K562 (cell line): ENCODE data around the gene GH2. TPM values are rescaled to one million over a fixed set of nuclear protein-coding genes. Genes with fewer than 3 reads are reported as not detected.
"Not testable (repeated sequence)": the region's sequence is repeated elsewhere in the genome, so short reads cannot be mapped to it uniquely, and the experiment has no call there.

Experiments
- ATAC-seq: fragments of 200-7000 bp; cut with Tn5 transposase; 3 replicates; pipeline ENCODE4 v1.9.1; 2020; ENCODE audit warnings: moderate library complexity
- BruUV-seq: library from RNA; stranded (reverse); fragments of 400-500 nt; replicated peaks from 2 replicates; lab custom pipeline; 2021; lab: Mats Ljungman, UMichigan
- CTCF ChIA-PET: fragments of 300-600 bp; formaldehyde crosslinking; extraction: SDS; loops from one replicate; lab custom pipeline; 2021; ENCODE audit warnings: low intra/inter-chr PET ratio; lab: Yijun Ruan, JAX
- POLR2A ChIA-PET: fragments of 300-600, 350-650 bp; sonication (Branson Sonifier 250); formaldehyde crosslinking; extraction: SDS; loops from one replicate; lab custom pipeline; 2021; ENCODE audit warnings: antibody characterized with exemption, inconsistent platforms; lab: Yijun Ruan, JAX
- DNase-seq, 4 experiments: peaks; one replicate each; pipeline versions ENCODE4 v3.0.0 to v3.0.0-alpha.2; 2011 to 2018; ENCODE audit warnings: low spot score in 3 of 4, mixed read lengths in 3 of 4; ENCODE audit errors: extremely low read depth in 1 of 4
- FAIRE-seq: peaks from 2 replicates; lab custom pipeline; 2011; peaks lifted over from hg19 to GRCh38; lab: Jason Lieb, UNC
- H2AFZ ChIP-seq: 2 replicates; pipeline ENCODE4 v1.6.0; 2011; ENCODE audit warnings: low read depth, low read length, control low read depth, inconsistent platforms
- H3K27ac ChIP-seq: fragments of 200-600 bp; 3 replicates; pipeline ENCODE4 v1.8.0; 2011; ENCODE audit warnings: low read depth, mild to moderate bottlenecking, control low read depth, inconsistent platforms, low read length, moderate library complexity, mixed read lengths; ENCODE audit errors: extremely low read depth
- H3K27me3 ChIP-seq, 2 experiments: fragments of 300-600 bp in 1 of 2; 2 replicates in 1 of 2; 3 replicates in 1 of 2; pipeline versions ENCODE4 v1.6.0 to v1.8.0; 2011; ENCODE audit warnings: inconsistent platforms in 2 of 2, low read length in 2 of 2, mild to moderate bottlenecking in 1 of 2, mixed read lengths in 1 of 2, moderate library complexity in 1 of 2; ENCODE audit not compliant: control insufficient read depth in 2 of 2, insufficient read depth in 2 of 2
- H3K36me3 ChIP-seq: fragments of 300-600 bp; 3 replicates; pipeline ENCODE4 v1.8.0; 2011; ENCODE audit warnings: mild to moderate bottlenecking, low read length, inconsistent platforms; ENCODE audit not compliant: control insufficient read depth, insufficient read depth
- H3K4me1 ChIP-seq, 2 experiments: fragments of 200-600 bp in 1 of 2; replicated peaks in 1 of 2; 2 replicates in 1 of 2; 3 replicates in 1 of 2; pipeline versions ENCODE4 v1.5.1 to v1.8.0; 2011; ENCODE audit warnings: inconsistent platforms in 2 of 2, low read length in 2 of 2, mild to moderate bottlenecking in 1 of 2, mixed read lengths in 1 of 2, moderate library complexity in 1 of 2; ENCODE audit not compliant: control insufficient read depth in 2 of 2, insufficient read depth in 2 of 2
- H3K4me2 ChIP-seq: 2 replicates; pipeline ENCODE4 v1.6.1; 2011; ENCODE audit warnings: low read length, control low read depth, inconsistent platforms, mixed read lengths; ENCODE audit not compliant: insufficient read depth
- H3K4me3 ChIP-seq: fragments of 200-600 bp; sonication (generic), shearing (Covaris generic); 2 replicates; pipeline ENCODE4 v1.5.1; 2016; ENCODE audit warnings: control low read depth, inconsistent platforms
- H3K79me2 ChIP-seq: fragments of 200-600 bp; 3 replicates; pipeline ENCODE4 v1.8.0; 2011; ENCODE audit warnings: low read length, inconsistent platforms; ENCODE audit not compliant: control insufficient read depth, insufficient read depth
- H3K9ac ChIP-seq, 2 experiments: 2 replicates each; pipeline versions ENCODE4 v1.6.0 to v1.6.1; 2011; ENCODE audit warnings: low read depth in 2 of 2, low read length in 2 of 2, control low read depth in 1 of 2, inconsistent platforms in 1 of 2, mild to moderate bottlenecking in 1 of 2, mixed read lengths in 1 of 2; ENCODE audit not compliant: insufficient read depth in 1 of 2
- H3K9me1 ChIP-seq: one replicate; pipeline ENCODE4 v1.6.0; 2011; ENCODE audit warnings: inconsistent platforms, mild to moderate bottlenecking, low read length, moderate library complexity; ENCODE audit not compliant: control insufficient read depth, insufficient read depth
- H3K9me3 ChIP-seq: replicated peaks from 2 replicates; pipeline ENCODE4 v1.5.1; 2011; ENCODE audit warnings: low read depth, low read length, inconsistent platforms; ENCODE audit not compliant: control insufficient read depth, insufficient read depth
- H4K20me1 ChIP-seq: replicated peaks from 2 replicates; pipeline ENCODE4 v1.6.1; 2011; ENCODE audit warnings: low read length, inconsistent platforms, mixed read lengths; ENCODE audit not compliant: control insufficient read depth, insufficient read depth
- WGBS: fragments of 100-300 bp; shearing (Covaris generic); methylation state at CpG from one replicate; pipeline ENCODE4 v1.1.6; 2016; ENCODE audit warnings: low coverage, mixed read lengths; ENCODE audit not compliant: insufficient coverage; ENCODE audit errors: missing lambda C conversion rate; 5-methylcytosine and 5-hydroxymethylcytosine counted together
- in situ Hi-C: fragments of 300-500 bp; cut with MboI; formaldehyde crosslinking; loops from 4 replicates; pipeline ENCODE4 v1.15.0; 2018; ENCODE audit warnings: inconsistent platforms, mixed read lengths
- intact Hi-C: fragments of 100-400 bp; cut with micrococcal nuclease; formaldehyde crosslinking; loops from 2 replicates; pipeline ENCODE4 v1.14.2; 2022
- polyA plus RNA-seq, 8 experiments: library from polyadenylated mRNA; depleted of rRNA in 4 of 8; stranded (reverse) in 5 of 8; unstranded in 3 of 8; fragments of >200 nt; fragmentation: Nextera tagmentation in 2 of 8; fragmentation: Illumina TruSeq in 1 of 8; extraction: Ambion mirVana in 2 of 8; extraction: Trizol in 1 of 8; gene quantifications; 2 replicates each; pipeline versions ENCODE4 v1.2.1 to v1.2.3, GENCODE V29; 2011 to 2014; ENCODE audit warnings: inconsistent platforms in 1 of 8, missing spikeins in 1 of 8
- total RNA-seq, 7 experiments: library from RNA; depleted of rRNA in 6 of 7; stranded (reverse); fragments of >200 nt in 6 of 7; fragmentation: Illumina TruSeq in 2 of 7; extraction: Trizol in 2 of 7; gene quantifications; 2 replicates each; pipeline versions ENCODE4 v1.2.1 to v1.2.3, GENCODE V29; 2011 to 2021; ENCODE audit warnings: low replicate concordance in 1 of 7

The GH2 gene
- total and polyA plus RNA-seq, 9 of the 15 experiments (the other 6 are each of a cell fraction or from before 2014, with no cell fraction given), result not detected

DNA sequence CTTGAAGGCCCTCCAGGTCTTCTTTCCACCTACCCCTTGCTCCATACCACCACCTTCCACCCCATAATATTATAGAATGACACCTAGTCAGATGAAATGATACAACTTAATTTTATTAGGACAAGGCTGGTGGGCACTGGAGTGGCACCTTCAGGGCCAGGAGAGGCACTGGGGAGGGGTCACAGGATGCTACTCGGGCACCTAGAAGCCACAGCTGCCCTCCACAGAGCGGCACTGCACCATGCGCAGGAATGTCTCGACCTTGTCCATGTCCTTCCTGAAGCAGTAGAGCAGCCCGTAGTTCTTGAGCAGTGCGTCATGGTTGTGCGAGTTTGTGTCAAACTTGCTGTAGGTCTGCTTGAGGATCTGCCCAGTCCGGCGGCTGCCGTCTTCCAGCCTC is 13.1 kb upstream of the GH2 start:
- in situ Hi-C loops, POLR2A ChIA-PET: not testable (repeated sequence)

DNA sequence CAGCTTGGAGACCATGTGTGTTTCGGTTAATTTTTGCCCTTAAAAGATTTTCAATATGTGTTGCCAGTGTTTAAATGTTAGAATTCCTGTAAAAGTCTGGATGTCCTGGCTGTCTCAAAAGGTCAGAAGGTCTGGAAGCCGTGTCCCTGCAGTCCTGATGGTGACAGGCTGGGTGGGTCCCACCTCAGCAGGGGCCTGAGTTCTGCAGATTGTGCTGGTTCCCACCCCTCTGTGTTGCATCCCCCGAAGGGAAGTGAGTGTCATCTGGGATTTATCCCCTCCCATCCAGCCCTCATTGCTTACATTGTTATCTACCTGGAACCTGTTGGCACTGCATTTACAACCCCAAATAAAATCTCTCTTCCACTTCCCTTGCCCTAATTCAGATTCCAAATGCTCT is 12.3 kb upstream of the GH2 start:
- intact Hi-C loops, FAIRE-seq, H3K27ac ChIP-seq, H4K20me1 ChIP-seq, H3K79me2 ChIP-seq, H2AFZ ChIP-seq, DNase-seq, H3K9ac ChIP-seq, H3K27me3 ChIP-seq, H3K9me3 ChIP-seq, H3K36me3 ChIP-seq, CTCF ChIA-PET, in situ Hi-C loops, BruUV-seq, H3K4me2 ChIP-seq, ATAC-seq, H3K9me1 ChIP-seq, H3K4me1 ChIP-seq, H3K4me3 ChIP-seq, POLR2A ChIA-PET: not testable (repeated sequence)
- WGBS, result 0% methylated on average over 3 of the region's 3 CpGs

More for the DNA sequence above, 13.1 kb upstream of the GH2 start:
- H3K27ac ChIP-seq, ATAC-seq, H3K9me1 ChIP-seq, H3K79me2 ChIP-seq, H2AFZ ChIP-seq, BruUV-seq, H3K36me3 ChIP-seq, H3K4me1 ChIP-seq, H3K9ac ChIP-seq, H4K20me1 ChIP-seq, FAIRE-seq, H3K4me3 ChIP-seq, intact Hi-C loops, H3K9me3 ChIP-seq, CTCF ChIA-PET, DNase-seq, H3K4me2 ChIP-seq: not testable (repeated sequence)
- peaks cover 0 to 13% of the 10 kb centered on the region in 2 experiments; a peak in 3 of 5 replicates for H3K27me3 ChIP-seq
- WGBS, result 11% methylated on average over 4 of the region's 10 CpGs
